ENCODE measurements around the gene UBE2E3.
A peak's percentile ranks its signal among the peaks of the same experiment; 100 is the strongest.
"Not testable (repeated sequence)": the region's sequence is repeated elsewhere in the genome, so short reads cannot be mapped to it uniquely, and the experiment has no call there.

Gene UBE2E3

GRCh38 chr2:181072486-181073235 is 92.3 kb downstream of the UBE2E3 start:
- Mint-ChIP-seq H3K4me1 (peaks cover 6% of the 10 kb centered on the region), H3K9me3 (no peaks in the 10 kb centered on the region), H3K36me3 (peaks cover 5% of the 10 kb centered on the region), H3K4me3 (no peak overlapping the region), H3K27ac (no peak overlapping the region)
- no peak for ATAC-seq
- DNase-seq (ENCODE audit: low spot score in 2 of 2): no peak

GRCh38 chr2:181073896-181074295 is 93.5 kb downstream of the UBE2E3 start:
- no peak for DNase-seq (ENCODE audit: low spot score in 2 of 2)
- no peak overlapping the region for H3K27ac Mint-ChIP-seq
- H3K4me3 Mint-ChIP-seq: no peak overlapping the region
- peaks cover 5% of the 10 kb centered on the region for H3K36me3 Mint-ChIP-seq
- H3K9me3 Mint-ChIP-seq: no peaks in the 10 kb centered on the region
- peaks cover 6% of the 10 kb centered on the region for H3K4me1 Mint-ChIP-seq
- ATAC-seq: no peak

- Mint-ChIP-seq H3K4me3 (no peak overlapping the region), H3K9me3 (no peaks in the 10 kb centered on the region), H3K27ac (no peak overlapping the region), H3K36me3 (peaks cover 5% of the 10 kb centered on the region), H3K4me1 (peaks cover 6% of the 10 kb centered on the region)
- no peak for DNase-seq (ENCODE audit: low spot score in 2 of 2)
- ATAC-seq: no peak
Measured at GRCh38 chr2:181074457-181074856, 94.1 kb downstream of the UBE2E3 start.

GRCh38 chr2:181076658-181077057 is 96.3 kb downstream of the UBE2E3 start:
- H3K4me1 Mint-ChIP-seq: peaks cover 6% of the 10 kb centered on the region
- no peak overlapping the region for H3K27ac Mint-ChIP-seq
- H3K9me3 Mint-ChIP-seq: no peaks in the 10 kb centered on the region
- DNase-seq (ENCODE audit: low spot score in 2 of 2) (no peak), ATAC-seq (no peak)
- peaks cover 5% of the 10 kb centered on the region for H3K36me3 Mint-ChIP-seq
- H3K4me3 Mint-ChIP-seq: no peak overlapping the region

GRCh38 chr2:181077128-181077709 is 96.8 kb downstream of the UBE2E3 start:
- Mint-ChIP-seq H3K27ac (no peak overlapping the region), H3K9me3 (no peaks in the 10 kb centered on the region), H3K4me3 (no peak overlapping the region), H3K36me3 (peaks cover 5% of the 10 kb centered on the region), H3K4me1 (peaks cover 4% of the 10 kb centered on the region)
- peak; percentile 85 for ATAC-seq
- no peak for DNase-seq (ENCODE audit: low spot score in 2 of 2)

- ATAC-seq (no peak), DNase-seq (ENCODE audit: low spot score in 2 of 2) (no peak)
- Mint-ChIP-seq H3K4me3 (no peak overlapping the region), H3K36me3 (no peaks in the 10 kb centered on the region), H3K9me3 (no peaks in the 10 kb centered on the region), H3K4me1 (no peaks in the 10 kb centered on the region), H3K27ac (no peak overlapping the region)
Measured at GRCh38 chr2:181083140-181083539, 102.7 kb downstream of the UBE2E3 start.

- Mint-ChIP-seq H3K36me3 (no peaks in the 10 kb centered on the region), H3K27ac (no peak overlapping the region), H3K4me1 (no peaks in the 10 kb centered on the region), H3K4me3 (no peak overlapping the region), H3K9me3 (no peaks in the 10 kb centered on the region)
- no peak for DNase-seq (ENCODE audit: low spot score in 2 of 2)
- no peak for ATAC-seq
Measured at GRCh38 chr2:181085734-181086133, 105.3 kb downstream of the UBE2E3 start.

- not testable (repeated sequence) for H3K9me3 Mint-ChIP-seq; ATAC-seq; H3K36me3 Mint-ChIP-seq; DNase-seq (ENCODE audit: low spot score in 2 of 2)
- H3K4me3 Mint-ChIP-seq: peak overlapping the region; percentile 27
- H3K27ac Mint-ChIP-seq: peak overlapping the region; percentile 54
- peaks cover 14% of the 10 kb centered on the region for H3K4me1 Mint-ChIP-seq
Measured at GRCh38 chr2:181091920-181092319, 111.5 kb downstream of the UBE2E3 start.

- H3K4me3 Mint-ChIP-seq: no peak overlapping the region
- peaks cover 10% of the 10 kb centered on the region for H3K9me3 Mint-ChIP-seq
- H3K4me1 Mint-ChIP-seq: peaks cover 14% of the 10 kb centered on the region
- no peak overlapping the region for H3K27ac Mint-ChIP-seq
- H3K36me3 Mint-ChIP-seq: no peaks in the 10 kb centered on the region
- DNase-seq (ENCODE audit: low spot score in 2 of 2) (no peak), ATAC-seq (no peak)
Measured at GRCh38 chr2:181095486-181095885, 115.1 kb downstream of the UBE2E3 start.

GRCh38 chr2:181103659-181104058 is 123.3 kb downstream of the UBE2E3 start:
- Mint-ChIP-seq H3K27ac (no peak overlapping the region), H3K36me3 (peaks cover 5% of the 10 kb centered on the region), H3K4me1 (peaks cover 40% of the 10 kb centered on the region), H3K4me3 (no peak overlapping the region), H3K9me3 (no peaks in the 10 kb centered on the region)
- DNase-seq (ENCODE audit: low spot score in 2 of 2) (no peak), ATAC-seq (no peak)

- ATAC-seq (no peak), DNase-seq (ENCODE audit: low spot score in 2 of 2) (no peak)
- Mint-ChIP-seq H3K9me3 (peaks cover under 1% of the 10 kb centered on the region), H3K4me3 (peak overlapping the region; percentile 9), H3K27ac (peak overlapping the region; percentile 1), H3K36me3 (peaks cover 5% of the 10 kb centered on the region), H3K4me1 (peaks cover 49% of the 10 kb centered on the region)
Measured at GRCh38 chr2:181104512-181105115, 124.2 kb downstream of the UBE2E3 start.

- Mint-ChIP-seq H3K4me3 (no peak overlapping the region), H3K36me3 (peaks cover 5% of the 10 kb centered on the region), H3K9me3 (peaks cover 4% of the 10 kb centered on the region), H3K27ac (peak overlapping the region; percentile 93), H3K4me1 (peaks cover 53% of the 10 kb centered on the region)
- DNase-seq (ENCODE audit: low spot score in 2 of 2): no peak
- no peak for ATAC-seq
Measured at GRCh38 chr2:181105562-181105961, 125.2 kb downstream of the UBE2E3 start.

GRCh38 chr2:181106229-181106628 is 125.8 kb downstream of the UBE2E3 start:
- Mint-ChIP-seq H3K4me1 (peaks cover 53% of the 10 kb centered on the region), H3K4me3 (peak overlapping the region; percentile 59), H3K9me3 (peaks cover 4% of the 10 kb centered on the region), H3K36me3 (peaks cover 5% of the 10 kb centered on the region), H3K27ac (peak overlapping the region; percentile 93)
- no peak for ATAC-seq
- no peak for DNase-seq (ENCODE audit: low spot score in 2 of 2)

GRCh38 chr2:181106789-181107627 is 126.6 kb downstream of the UBE2E3 start:
- peak overlapping the region; percentile 59 for H3K4me3 Mint-ChIP-seq
- peaks cover 5% of the 10 kb centered on the region for H3K36me3 Mint-ChIP-seq
- peak overlapping the region; percentile 93 for H3K27ac Mint-ChIP-seq
- DNase-seq (ENCODE audit: low spot score in 2 of 2) (no peak), ATAC-seq (peak; percentile 98)
- H3K9me3 Mint-ChIP-seq: peaks cover 4% of the 10 kb centered on the region
- H3K4me1 Mint-ChIP-seq: peaks cover 53% of the 10 kb centered on the region

GRCh38 chr2:181107628-181107945 is 127.2 kb downstream of the UBE2E3 start:
- peaks cover 5% of the 10 kb centered on the region for H3K36me3 Mint-ChIP-seq
- ATAC-seq: no peak
- DNase-seq (ENCODE audit: low spot score in 2 of 2): no peak
- H3K27ac Mint-ChIP-seq: peak overlapping the region; percentile 93
- H3K4me1 Mint-ChIP-seq: peaks cover 53% of the 10 kb centered on the region
- peaks cover 4% of the 10 kb centered on the region for H3K9me3 Mint-ChIP-seq
- peak overlapping the region; percentile 59 for H3K4me3 Mint-ChIP-seq
